ENCODE measurements around the gene HCN2. TPM values are rescaled to one million over a fixed set of nuclear protein-coding genes. Genes with fewer than 3 reads are reported as not detected.

Gene HCN2
- total and polyA plus RNA-seq, 9 of the 15 experiments (the other 6 are each of a cell fraction or from before 2014, with no cell fraction given), result 0.29 to 4.2 (median 0.82) TPM; not detected in 2

GRCh38 chr19:584240-585001 lies 5.3 kb upstream of the HCN2 start (continued):
- TF ChIP-seq, protein P1, sequence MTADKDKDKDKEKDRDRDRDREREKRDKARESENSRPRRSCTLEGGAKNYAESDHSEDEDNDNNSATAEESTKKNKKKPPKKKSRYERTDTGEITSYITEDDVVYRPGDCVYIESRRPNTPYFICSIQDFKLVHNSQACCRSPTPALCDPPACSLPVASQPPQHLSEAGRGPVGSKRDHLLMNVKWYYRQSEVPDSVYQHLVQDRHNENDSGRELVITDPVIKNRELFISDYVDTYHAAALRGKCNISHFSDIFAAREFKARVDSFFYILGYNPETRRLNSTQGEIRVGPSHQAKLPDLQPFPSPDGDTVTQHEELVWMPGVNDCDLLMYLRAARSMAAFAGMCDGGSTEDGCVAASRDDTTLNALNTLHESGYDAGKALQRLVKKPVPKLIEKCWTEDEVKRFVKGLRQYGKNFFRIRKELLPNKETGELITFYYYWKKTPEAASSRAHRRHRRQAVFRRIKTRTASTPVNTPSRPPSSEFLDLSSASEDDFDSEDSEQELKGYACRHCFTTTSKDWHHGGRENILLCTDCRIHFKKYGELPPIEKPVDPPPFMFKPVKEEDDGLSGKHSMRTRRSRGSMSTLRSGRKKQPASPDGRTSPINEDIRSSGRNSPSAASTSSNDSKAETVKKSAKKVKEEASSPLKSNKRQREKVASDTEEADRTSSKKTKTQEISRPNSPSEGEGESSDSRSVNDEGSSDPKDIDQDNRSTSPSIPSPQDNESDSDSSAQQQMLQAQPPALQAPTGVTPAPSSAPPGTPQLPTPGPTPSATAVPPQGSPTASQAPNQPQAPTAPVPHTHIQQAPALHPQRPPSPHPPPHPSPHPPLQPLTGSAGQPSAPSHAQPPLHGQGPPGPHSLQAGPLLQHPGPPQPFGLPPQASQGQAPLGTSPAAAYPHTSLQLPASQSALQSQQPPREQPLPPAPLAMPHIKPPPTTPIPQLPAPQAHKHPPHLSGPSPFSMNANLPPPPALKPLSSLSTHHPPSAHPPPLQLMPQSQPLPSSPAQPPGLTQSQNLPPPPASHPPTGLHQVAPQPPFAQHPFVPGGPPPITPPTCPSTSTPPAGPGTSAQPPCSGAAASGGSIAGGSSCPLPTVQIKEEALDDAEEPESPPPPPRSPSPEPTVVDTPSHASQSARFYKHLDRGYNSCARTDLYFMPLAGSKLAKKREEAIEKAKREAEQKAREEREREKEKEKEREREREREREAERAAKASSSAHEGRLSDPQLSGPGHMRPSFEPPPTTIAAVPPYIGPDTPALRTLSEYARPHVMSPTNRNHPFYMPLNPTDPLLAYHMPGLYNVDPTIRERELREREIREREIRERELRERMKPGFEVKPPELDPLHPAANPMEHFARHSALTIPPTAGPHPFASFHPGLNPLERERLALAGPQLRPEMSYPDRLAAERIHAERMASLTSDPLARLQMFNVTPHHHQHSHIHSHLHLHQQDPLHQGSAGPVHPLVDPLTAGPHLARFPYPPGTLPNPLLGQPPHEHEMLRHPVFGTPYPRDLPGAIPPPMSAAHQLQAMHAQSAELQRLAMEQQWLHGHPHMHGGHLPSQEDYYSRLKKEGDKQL (CRISPR knock-in tag; IDR thresholded peaks at IDR 0.05; ENCODE audit: borderline replicate concordance), result no peak
- peak; percentile 69 for TF ChIP-seq E2F8 (IDR thresholded peaks at IDR 0.05; ENCODE audit: low read depth, partially characterized antibody)
- TF ChIP-seq TFAP4 (CRISPR knock-in tag; IDR thresholded peaks at IDR 0.05; ENCODE audit: borderline replicate concordance), result peak; percentile 89
- no peak for TF ChIP-seq EP300 (IDR thresholded peaks at IDR 0.05; ENCODE audit: low read length)
- no peak for TF ChIP-seq SMAD4 (CRISPR knock-in tag; conservative IDR thresholded peaks at IDR 0.05)
- no peak for TF ChIP-seq ZC3H8 (IDR thresholded peaks at IDR 0.05)
- TF ChIP-seq PHF8 (IDR thresholded peaks at IDR 0.05; ENCODE audit: borderline replicate concordance, low read length), result no peak
- peak; percentile 87 for TF ChIP-seq SAFB (IDR thresholded peaks at IDR 0.05; ENCODE audit: borderline replicate concordance, low read depth, low read length)
